Astrocyte of the cerebellum (primary cell): ENCODE measurements around the gene ASB8.
A peak's percentile ranks its signal among the peaks of the same experiment; 100 is the strongest.
"Not testable (repeated sequence)": the region's sequence is repeated elsewhere in the genome, so short reads cannot be mapped to it uniquely, and the experiment has no call there.

Source experiments
- DNase-seq: peaks from one replicate; pipeline ENCODE4 v3.0.0-alpha.2; 2011; ENCODE audit warnings: low read depth
- H3K4me3 ChIP-seq: 2 replicates; pipeline ENCODE4 v1.5.1; 2011; ENCODE audit warnings: mild to moderate bottlenecking, low read depth, low read length, moderate library complexity
- CTCF ChIP-seq: IDR thresholded peaks from 2 replicates; pipeline ENCODE4 v1.5.1; 2012; ENCODE audit warnings: low read length, low read depth, moderate library complexity, mild to moderate bottlenecking; ENCODE audit errors: missing control alignments
- in situ Hi-C: cut with HindIII; loops from 2 replicates; pipeline ENCODE4 v1.10.0; 2017; ENCODE audit warnings: low sequenced_read_pairs

The ASB8 gene

GRCh38 chr12:48163150-48163747 is 5.9 kb upstream of the ASB8 start:
- DNase-seq: no peak
- H3K4me3 ChIP-seq: no peak overlapping the region
- TF ChIP-seq CTCF: no peak
- in situ Hi-C loops: no loop called here

DNA sequence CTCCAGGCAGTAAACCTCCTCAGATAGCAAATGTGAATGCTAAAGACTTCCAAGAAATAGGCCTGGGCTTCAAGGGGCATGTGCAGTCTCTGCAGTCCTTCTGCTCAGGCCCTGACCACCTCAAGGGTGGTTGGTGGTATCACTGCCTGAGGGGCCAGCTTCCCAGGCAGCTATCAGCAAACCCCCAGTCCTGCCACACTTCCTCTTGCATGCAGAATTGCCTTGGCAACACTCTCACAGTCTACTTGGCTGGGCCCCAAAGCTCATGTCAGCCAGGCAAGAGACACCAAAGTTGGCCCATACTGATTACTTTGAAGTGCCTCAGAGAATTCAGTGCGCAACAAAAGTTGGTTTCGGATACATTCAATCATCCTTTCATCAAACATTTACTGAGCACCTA is 3.5 kb upstream of the ASB8 start:
- in situ Hi-C loops: no loop called here
- no peak overlapping the region for H3K4me3 ChIP-seq
- no peak for DNase-seq
- TF ChIP-seq CTCF: no peak

GRCh38 chr12:48160046-48160445 is 2.7 kb upstream of the ASB8 start:
- in situ Hi-C loops: no loop called here
- DNase-seq: no peak

DNA sequence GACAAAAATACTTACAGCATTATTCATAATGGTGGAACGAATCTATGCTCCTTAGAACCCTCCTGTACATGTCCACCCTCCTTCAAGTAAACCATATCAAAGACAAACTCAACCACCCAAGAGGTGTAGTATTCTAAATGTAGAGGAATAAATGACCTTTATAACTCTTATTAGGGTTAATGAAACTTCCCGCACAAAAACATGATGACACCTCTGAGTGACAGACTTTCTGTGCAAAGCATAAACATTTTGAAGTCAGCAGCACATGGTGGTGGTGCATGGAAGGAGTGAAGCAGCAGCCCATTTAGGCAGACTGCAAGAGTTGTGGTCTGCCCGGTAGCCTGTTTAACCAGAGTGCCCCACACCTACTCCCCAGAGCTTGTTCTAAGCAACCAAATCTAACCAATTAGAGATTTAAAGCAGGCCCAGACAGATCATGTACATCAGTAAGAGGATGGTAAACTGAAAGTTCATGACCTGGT is 615 bp upstream of the ASB8 start:
- in situ Hi-C loops: no loop called here
- no peak for DNase-seq
- H3K4me3 ChIP-seq: peak overlapping the region; percentile 99
- no peak for TF ChIP-seq CTCF

More at GRCh38 chr12:48160046-48160445, 2.7 kb upstream of the ASB8 start:
- H3K4me3 ChIP-seq: no peak overlapping the region
- TF ChIP-seq CTCF: no peak

GRCh38 chr12:48156652-48157017 is 680 bp downstream of the ASB8 start:
- in situ Hi-C loops: no loop called here
- no peak for TF ChIP-seq CTCF
- peak overlapping the region; percentile 99 for H3K4me3 ChIP-seq
- DNase-seq: no peak

DNA sequence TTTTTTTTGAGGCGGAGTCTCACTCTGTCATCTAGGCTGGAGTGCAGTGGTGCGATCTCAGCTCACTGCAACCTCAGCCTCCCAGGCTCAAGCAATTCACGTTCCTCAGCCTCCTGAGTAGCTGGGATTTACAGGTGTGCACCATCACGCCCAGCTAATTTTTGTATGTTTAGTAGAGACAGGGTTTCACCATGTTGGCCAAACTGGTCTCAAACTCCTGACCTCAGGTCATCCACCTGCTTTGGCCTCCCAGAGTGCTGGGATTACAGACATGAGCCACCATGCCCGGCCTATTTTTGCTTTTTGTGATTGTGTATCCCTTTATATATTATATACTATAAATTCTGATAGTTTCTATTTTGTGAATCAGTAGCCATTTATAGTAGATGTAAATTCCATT is 1.5 kb downstream of the ASB8 start:
- DNase-seq, H3K4me3 ChIP-seq, in situ Hi-C loops: not testable (repeated sequence)

DNA sequence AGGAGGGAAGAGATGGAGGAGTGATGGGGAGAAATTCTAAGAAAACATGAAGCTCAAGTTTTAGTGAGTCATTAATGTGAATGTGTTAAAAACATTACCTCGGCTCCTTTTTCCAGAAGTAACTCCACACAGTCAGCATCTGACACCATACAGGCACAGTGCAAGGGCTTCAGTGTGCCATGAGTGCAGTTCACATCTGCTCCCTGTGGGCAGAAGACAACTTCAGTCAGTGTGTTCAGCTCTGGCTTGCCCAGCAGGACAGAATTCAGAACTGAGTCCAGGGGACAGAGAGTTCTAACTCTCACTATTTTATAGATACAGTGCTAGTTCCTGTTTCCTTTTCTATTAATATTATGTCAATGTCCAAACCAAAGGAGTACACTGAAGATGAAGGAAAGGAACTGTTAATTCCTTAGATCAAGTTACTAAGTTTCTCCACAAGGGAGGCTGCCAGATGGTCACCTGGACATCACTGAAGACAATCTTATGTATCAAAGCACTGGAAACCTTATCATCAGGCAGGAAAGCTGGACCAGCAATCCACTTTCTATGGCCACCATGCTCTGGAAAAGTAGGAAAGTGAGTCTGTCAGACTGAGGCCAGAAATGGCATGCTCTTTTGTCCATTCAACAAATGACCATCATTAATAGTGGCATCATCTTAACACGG is 6.1 kb downstream of the ASB8 start:
- no peak overlapping the region for H3K4me3 ChIP-seq
- DNase-seq: no peak
- in situ Hi-C loops: no loop called here
- no peak for TF ChIP-seq CTCF
